NCI-H2081 (cell line): Measurements from ENCODE around the gene NFYC.

Experiments
- DNase-seq, 2 experiments: peaks; one replicate each; lab custom pipeline; 2025; lab: John Stamatoyannopoulos, UW

The NFYC gene

DNA sequence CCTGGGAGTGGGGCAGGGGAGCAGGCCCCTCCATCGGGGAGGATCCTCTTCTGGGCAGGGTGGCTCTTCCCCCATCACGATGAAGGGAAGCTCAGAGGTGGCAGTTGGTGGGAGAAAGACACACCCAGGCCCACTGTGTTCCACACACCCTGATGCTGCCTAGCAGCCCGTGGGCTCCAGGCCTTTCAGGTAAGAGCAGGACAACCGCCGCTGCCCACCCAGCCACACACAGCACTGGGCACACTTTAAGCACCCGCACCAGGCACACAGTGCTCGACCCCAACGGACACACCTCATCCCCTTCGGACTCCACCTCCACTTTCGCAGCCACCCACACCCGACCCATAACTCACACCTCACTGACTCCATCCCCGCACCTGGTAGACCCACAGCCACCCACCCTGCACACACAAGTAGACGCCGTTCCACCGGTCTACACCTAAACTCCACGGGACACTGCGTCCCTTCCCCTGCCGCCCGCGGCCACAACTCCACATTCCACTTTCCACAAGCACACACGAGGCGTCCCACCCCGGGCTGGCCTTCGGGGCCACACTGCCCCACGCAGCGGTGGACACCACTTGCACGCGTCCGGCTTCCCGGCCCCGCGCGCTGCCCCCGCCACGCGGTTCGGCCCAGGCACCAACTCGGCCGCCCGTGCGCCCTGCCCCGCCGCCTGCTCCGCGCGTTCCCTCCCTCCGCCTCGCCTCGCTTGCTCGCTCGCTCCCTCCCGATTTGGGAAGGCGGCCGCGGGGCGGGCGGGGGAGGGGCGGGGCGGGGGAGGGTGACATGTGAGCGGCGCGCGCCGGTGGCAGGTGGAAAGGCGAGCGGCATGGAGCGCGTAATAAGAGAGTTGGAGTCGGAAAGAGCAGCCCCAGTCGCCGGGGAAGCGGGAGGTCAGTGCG is 91.7 kb downstream of the NFYC start, which contains the start of gene KCNQ4:
TSS of gene KCNQ4 (plus strand) at position 787 of the 905 bp plus-strand sequence. CDS start 307 bp downstream, outside the sequence.
- DNase-seq: peak; percentile 36 to 45

DNA sequence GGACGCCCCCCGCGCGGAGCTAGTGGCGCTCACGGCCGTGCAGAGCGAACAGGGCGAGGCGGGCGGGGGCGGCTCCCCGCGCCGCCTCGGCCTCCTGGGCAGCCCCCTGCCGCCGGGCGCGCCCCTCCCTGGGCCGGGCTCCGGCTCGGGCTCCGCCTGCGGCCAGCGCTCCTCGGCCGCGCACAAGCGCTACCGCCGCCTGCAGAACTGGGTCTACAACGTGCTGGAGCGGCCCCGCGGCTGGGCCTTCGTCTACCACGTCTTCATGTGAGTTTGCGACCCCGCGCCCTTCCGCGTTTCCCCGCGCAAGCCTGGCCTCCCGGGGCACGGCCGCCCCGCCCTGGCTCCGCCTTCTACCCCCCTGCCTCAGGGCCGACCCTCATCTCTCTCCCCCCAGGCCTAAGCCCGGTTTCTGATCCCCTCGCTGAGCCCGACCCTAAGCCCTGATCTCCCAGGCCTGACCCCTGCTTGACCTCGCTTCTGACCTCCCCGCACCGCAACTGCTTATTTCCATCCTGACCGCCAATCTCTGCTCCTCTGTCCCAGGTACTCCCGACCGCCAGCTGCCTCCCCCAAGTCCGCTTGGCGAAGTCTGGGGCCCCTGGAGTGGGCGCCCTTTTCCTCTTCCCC is 92.8 kb downstream of the NFYC start:
- DNase-seq: peak in 1 of 2 experiments; percentile 17

DNA sequence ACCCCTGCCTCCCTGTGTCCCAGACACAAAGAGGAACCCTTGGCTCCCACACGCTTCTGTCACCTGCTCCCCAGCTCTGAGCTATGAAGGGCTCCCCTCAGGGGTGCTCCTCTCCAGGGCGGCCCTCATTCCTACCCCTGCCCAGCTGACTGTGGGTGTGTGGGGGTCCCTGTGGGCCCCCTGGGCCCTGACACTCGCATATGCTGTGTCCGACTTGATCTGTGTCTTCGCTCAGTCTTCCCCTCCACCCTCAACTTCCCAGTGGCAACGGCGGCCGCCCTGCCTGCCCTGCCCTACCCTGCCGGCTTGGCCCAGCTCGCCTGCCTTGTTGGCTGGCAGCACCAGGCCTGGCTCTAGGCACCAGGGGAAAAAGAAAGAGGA is 93.3 kb downstream of the NFYC start:
- no peak for DNase-seq

DNA sequence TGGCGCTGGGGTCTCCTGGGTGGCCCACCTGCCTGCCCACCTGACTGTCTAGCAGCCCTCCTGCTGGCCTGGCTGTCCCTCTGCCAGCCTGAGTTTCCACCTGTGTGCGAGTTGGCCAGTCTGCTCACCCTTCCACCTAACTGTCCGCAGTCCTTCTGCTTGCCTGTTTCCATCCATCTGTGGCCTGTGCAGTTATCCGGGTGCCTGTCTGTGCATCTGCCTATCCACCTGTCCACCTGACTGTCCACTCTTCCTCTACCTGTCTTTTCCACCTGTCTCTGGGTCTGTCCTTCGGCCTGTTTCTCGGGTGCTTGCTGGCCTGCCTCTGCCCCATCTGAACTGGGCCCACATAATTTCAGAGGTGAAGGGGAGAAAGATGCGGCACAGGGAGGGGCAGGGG is 93.9 kb downstream of the NFYC start:
- DNase-seq: no peak

DNA sequence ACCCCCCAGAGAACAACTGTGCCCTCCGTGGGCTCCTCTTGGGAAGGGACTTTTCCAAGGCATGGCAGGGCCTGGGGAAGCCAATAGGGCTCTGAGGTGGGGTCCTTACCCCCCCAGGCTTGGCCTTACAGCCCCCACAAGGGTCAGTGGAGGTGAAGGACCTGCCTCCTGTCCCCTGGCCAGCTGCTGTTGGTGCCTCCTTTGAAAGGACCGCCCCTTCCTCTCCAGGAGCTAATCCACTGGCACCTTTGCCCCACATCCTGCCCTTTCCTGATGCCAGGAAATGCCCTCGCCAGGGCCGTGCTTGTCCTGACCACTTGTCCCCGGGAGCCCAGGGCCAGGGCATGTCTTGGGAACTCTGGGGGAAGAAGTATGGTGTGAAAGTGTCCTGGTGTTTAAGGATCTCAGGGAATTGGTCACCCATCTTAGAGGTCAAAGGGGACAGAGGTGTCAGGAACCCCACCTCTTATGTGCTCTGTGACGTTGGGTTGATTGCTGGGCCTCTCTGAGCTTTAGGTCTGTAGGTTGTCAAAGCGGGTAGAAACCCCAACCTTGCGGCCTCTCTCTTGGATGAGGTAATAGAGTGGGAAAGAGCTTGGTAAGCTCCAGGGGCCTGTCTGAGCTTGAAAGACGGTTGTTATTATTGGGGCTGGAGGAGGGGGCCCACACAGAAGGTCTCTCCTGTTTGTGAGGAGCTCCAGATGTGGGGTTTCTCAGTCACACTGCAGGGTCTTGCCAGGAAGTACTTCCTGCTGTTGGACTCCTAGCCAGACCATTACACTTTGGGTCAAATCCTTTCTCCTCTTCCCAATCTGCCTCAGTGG is 94.9 kb downstream of the NFYC start:
- DNase-seq: no peak

DNA sequence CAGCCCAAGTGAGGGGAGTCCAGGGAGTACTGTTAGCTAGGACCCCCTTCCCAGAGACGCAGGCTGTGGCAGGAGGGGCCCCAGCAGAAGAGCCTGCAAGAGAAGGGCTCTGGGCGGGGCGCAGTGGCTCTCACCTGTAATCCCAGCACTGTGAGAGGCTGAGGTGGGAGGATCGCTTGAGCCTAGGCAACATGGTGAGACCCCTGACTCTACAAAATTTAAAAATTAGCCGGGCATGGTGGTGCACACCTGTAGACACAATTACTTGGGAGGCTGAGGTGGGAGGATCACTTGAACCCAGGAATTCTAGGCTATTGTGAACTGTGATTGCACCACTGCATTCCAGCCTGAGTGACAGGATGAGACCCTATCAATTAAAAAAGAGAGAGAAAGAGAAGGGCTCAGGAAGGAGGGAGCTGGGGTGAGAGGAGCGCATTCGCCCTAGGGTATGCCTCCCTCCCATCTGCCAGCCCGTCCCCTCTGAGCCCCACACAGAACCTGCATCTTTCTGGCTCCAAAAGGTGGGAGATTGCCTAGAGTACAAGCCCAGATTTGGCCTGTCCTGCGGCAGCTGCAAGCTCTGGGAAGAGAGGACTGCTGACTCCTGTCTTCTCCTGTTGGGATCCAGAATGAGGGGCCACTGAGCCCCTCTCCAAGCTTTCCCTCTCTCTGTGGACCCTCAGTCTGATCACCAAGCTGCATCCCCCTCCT is 95.6 kb downstream of the NFYC start:
- DNase-seq: no peak

DNA sequence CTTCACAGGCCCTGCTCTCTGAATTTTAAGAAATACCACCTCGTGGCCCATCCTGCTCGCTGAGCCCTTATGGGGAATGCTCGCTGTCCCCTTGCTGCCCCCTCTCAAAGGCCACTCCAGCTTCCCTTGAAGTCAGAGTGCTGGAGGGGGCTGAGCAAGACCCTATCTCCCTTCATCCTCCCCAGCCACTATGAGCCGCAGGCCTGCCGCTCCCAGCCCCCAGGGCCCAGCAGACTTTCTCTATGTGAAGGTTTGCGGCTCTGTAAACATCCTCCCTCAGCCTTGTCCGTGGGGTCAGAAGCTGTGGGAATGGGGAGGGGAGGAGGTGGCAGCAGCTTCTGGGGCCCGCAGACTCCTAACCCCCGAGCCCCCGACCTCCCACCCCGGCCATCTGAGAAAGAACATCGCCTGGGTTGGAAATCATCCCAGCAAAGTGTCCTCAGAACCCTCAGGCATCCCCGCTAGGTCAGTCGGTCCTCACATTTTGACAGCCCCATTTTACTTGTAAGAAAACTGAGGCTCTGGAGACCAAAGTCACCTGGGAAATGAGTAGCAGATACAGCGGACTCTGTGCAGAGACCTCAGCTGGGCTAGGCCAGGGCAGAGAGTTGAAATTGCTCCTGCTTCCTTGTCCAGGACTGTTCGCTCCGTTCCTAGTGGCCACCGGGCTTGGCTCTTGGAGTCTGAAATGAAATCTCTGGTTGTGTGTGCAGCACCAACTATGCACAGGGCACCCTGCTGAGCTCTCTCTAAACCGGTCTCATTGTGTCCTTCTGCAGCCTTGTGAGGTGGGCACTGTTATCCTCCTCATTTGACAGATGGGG is 96.4 kb downstream of the NFYC start:
- no peak for DNase-seq

DNA sequence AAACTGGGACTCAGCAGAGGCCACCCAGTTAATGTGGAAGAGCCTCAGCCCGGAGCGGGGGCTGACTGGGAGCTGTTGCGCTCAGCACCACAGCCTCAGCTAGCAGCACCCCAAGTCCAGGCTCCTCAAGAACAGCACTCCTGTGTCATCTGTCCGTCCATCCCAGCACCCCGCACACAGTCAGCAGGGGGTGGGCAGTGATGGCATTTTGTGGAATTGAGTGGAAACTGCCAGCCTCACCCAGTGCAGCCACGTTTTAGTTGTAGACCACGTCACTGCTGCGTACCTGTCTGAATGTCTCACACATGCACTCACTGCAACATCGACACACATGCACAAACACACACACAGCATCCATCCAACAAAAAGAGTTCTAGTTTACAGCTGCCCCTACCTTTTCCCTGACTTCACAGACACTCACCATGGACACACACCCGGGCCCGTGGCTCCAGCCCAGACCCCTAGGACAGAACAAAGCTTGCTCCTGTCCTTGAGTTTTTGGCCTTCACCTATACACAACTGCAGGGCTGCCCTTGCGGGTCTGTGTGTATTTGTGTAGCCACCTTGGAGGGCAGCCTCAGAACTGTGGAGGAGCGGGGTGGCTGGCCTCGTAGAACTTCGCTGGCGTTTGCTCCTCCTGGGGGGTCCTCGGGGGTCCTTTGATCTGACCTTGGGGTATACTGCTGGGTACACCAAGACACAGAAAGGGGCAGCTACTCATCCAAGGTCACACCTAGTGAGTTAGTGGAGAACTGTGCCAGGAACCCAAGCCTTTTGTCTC is 97.2 kb downstream of the NFYC start:
- no peak for DNase-seq

DNA sequence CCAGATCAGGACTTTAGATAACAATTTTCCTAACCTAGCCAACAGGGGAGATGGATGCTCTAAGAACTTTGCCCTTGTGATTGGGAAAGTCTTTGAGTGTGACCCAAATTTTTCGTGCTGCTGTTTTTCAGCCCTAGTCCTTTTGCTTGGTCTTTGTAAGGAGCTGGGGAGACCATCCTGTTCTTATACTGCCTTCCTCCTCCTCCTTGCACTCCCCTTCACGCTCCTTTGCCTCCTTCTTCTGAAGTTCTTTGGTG is 97.8 kb downstream of the NFYC start:
- no peak for DNase-seq

DNA sequence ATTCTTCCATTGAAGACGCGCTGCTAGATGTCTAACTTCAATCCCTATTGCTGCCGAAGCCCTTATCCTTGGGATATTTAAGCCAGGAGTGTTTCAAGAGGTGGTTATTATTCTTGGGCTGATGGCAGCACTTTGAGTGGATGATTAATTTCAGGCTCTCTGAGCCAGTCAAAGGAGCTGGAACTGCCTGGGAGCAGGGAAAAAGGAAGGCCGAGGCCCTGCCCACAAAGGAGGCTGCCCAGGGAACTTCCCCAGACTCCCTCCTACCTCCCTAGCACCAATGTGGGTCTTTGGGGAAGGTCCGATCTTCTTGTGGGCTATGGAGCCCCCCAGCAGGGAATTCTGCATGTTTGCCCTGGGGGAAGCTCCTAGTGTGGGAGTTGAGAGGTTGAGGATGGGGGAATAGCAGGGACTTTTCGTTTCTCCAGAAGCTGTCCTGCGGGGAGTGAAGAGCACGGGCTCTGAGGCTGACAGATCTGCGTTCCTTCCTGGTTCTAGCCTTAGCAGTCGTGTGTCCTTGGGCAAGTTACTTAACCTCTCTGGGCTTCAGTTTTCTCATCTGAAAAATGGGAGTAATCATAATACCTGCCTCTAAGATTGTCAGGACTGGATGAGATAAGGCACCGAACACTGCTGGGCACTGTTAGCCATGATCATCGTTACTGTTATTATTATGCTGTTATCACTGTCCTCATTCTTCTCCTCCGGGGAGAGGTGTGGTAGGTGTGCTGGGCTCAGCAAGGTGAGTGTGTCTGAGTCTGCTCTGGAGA is 98.3 kb downstream of the NFYC start:
- DNase-seq: no peak

DNA sequence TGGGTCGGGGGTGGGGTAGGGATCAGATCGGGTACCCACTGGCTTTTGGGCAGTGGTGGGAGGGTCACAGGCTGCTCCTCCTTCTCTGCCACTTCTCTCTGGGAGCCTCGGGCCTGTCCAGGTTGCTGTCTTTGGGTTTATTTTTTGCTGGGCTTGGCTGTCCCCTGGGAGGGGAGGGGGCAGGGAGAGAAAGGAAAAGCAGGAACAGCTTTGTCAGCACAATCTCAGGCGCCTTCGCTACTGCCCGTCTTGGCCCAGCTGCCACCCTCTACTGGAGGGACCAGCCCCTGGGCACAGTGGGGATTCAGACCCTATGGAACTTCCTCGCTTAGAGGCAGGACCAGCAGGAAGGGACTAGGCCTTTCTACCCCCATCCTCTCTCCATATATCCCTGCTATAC is 100.5 kb downstream of the NFYC start:
- no peak for DNase-seq

DNA sequence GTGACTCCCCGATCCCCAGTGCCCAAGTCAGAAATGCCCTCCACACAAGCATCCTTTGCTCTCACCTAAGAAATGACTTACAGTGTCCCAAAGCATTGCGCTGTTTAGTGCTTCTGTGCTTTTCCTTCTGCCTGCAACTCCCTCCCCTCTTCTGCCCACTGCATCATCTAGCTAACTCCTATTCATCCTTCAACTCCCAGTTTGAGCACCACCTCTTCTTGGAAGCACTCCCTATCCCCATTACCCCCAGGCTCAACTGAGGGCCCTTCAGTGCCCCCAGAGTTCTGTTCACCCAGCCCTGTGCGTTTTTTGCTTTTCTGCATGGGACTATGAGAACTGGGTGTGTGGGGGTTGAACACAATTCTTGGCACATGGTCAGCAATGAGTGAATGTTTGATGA is 102.1 kb downstream of the NFYC start:
- no peak for DNase-seq

DNA sequence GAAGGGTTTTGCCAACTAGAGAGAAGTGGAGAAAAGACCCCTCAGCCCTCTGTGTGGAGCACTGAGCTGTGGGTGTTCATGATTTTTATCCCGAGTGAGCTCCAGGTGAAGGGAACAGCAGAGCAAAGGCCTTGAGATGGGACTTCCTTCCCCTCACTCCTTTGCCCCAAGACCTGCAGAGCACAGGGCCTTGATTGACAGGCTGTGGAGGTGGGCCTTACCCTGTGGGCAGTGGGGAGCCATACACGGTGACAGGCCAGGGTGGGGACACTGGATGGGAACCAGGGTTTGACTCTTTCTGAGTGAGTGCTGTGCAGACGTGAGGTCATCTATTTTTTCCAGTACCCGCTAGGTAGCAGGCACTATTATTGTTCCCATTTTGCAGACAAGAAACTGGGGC is 102.5 kb downstream of the NFYC start:
- DNase-seq: no peak

DNA sequence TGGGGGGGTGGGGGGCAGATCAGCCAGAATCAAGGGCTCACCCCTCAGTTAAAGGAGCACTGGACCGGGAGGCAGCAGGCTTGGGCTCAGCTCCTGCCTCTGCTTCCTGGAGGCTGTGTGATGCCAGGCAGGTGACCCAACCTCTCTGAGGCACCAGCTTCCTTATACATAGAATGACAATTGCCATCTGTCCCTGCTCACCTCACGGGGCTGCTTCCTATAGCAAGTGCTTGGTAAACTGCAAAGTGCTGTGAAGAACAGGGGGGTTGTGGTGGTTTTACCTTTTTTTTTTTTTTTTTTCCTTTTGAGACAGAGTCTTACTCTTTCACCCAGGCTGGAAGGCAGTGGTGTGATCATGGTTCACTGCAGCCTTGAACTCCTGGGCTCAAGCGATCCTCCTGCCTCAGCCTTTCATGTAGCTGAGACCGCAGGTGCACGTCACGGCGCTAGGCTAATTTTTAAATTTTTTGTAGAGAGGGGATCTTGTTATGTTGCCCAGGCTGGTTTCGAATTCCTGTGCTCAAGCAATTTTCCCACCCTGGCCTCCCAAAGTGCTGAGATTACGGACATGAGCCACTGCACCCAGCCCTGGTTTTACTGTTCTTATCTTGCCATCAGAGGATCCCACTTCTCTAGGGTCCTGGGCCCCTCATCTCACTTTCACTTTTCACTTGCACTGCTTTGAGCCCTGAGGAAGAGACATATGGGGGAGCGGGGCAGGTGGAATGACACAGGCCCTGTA is 103.6 kb downstream of the NFYC start:
- DNase-seq: no peak

DNA sequence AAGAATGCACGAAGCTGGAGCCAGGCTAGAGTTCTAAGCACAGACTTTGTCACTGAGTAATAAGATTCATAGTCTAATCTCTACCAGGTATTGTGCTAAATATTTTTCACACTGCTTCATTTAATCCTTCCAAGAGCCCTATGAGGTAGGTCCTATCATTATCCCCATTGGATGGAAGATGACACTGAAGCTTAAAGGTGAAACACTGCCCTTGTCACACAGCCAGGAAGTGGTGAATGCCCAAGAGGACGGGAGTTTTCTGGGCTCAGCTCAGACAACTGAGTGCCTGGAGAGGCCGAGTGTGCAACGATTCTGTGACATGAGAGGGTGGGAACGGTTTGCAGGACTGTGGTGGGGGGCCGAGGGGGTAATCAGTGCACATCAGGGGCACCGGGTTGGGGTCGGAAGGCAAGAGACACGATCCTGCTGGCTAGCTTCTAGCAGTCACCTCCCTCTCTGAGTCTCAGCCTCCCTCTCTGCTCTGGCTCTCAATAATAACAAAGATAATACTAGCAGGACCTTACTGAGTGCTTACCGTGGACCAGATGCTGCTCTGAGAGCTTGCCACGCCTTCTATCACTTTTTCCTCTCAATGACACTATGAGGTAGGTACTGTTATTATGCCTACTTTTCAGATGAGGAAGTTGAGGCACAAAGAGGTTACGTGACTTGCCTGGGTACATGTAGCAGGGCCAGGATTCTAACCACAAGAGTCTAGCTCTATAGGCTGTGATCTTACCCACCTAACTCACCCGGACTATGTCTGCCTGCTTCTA is 104.5 kb downstream of the NFYC start:
- DNase-seq: no peak

DNA sequence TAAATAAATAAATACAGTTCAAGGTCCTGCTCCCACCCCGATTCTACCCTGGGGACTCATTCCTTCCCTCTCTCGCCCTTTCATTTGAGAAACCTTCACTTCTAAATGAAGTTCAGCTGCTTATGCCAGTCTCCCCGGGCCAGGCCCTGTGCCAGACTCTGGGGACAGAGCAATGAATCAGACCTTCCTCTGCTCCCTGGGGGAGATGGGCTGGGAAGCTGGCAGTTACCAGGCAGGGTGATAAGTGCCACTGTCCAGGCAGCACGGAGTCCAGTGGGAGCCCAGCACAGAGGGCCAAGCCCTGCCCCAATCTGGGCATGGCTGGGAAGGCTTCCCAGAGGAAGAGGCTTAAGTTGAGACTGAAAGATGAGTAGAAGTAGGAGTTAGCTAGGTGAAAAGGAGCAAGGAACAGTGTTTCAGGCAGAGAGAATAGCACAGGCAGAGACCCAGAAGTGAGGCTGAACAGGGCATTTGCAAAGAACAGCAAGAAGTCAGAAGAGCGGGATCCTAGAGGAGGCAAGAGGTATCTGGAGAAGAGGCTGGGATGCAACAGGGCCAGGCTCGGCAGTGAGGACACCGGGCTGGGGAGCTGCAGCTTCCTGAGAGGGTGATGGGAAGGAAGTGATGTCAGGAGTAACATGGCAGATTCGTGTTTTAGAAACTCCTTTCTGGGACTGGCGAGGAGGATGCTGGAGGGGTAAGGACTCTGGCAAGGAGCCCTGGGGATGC is 105.6 kb downstream of the NFYC start:
- DNase-seq: no peak

DNA sequence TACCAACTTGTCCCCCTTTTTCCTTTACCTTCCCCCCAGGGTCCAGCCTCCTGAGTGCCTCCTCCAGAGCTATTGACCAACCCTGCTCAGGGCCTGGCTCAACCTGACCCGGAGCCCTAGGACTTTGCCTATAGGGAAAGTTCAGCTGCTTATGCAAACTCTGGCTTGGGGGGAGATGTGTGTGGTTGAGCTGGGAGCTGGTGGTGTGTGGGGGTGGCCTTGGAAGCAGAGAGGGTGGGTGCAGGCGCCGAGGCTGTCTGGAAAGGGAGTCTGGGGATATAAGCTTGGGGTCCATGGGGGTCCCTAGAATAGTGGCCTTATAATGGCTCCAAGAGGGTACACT is 106.1 kb downstream of the NFYC start:
- DNase-seq: no peak
